H7 (cell line): ENCODE data around the gene SEC31B. TPM values are rescaled to one million over a fixed set of nuclear protein-coding genes. Genes with fewer than 3 reads are reported as not detected.

Source experiments
- DNase-seq: peaks from one replicate; pipeline ENCODE4 v3.0.0; 2012
- H3K27me3 ChIP-seq: 2 replicates; pipeline ENCODE4 v1.6.0; 2011; ENCODE audit warnings: mild to moderate bottlenecking, low read length; ENCODE audit not compliant: control insufficient read depth, insufficient read depth
- H3K36me3 ChIP-seq: replicated peaks from 2 replicates; pipeline ENCODE4 v1.5.1; 2011; ENCODE audit warnings: low read length; ENCODE audit not compliant: control insufficient read depth, insufficient read depth
- H3K4me3 ChIP-seq: 2 replicates; pipeline ENCODE4 v1.5.1; 2011; ENCODE audit warnings: low read depth, mild to moderate bottlenecking, control low read depth, low read length, moderate library complexity; ENCODE audit not compliant: insufficient read depth
- total RNA-seq: library from RNA; depleted of rRNA; stranded (reverse); fragments of >200 nt; shearing (Covaris generic); gene quantifications from 2 replicates; pipeline ENCODE4 v1.2.3, GENCODE V29; 2014; rRNA removed

SEC31B gene
- total RNA-seq, 1 experiment from 2014 or later, result 1.3 TPM

GRCh38 chr10:100468978-100469377 lies 50.7 kb downstream of the SEC31B start:
- H3K27me3 ChIP-seq, result peaks cover 8% of the 10 kb centered on the region
- DNase-seq, result no peak
- no peak overlapping the region for H3K4me3 ChIP-seq
- H3K36me3 ChIP-seq, result no peaks in the 10 kb centered on the region

GRCh38 chr10:100468322-100468721 lies 51.3 kb downstream of the SEC31B start:
- no peak for DNase-seq
- H3K27me3 ChIP-seq, result peaks cover 10% of the 10 kb centered on the region
- H3K4me3 ChIP-seq, result no peak overlapping the region

GRCh38 chr10:100462709-100463108 lies 57.0 kb downstream of the SEC31B start, which contains the start of gene WNT8B:
Gene WNT8B (plus strand): TSS chr10:100463009. CDS start chr10:100463169, 160 bp downstream.
- Histone ChIP-seq H3K36me3 (no peaks in the 10 kb centered on the region), H3K27me3 (peaks cover 7% of the 10 kb centered on the region; the same call in 1 of the 2 replicates), H3K4me3 (no peak within 1 kb of the TSS)
- no peak for DNase-seq

More at GRCh38 chr10:100468322-100468721, 51.3 kb downstream of the SEC31B start:
- no peaks in the 10 kb centered on the region for H3K36me3 ChIP-seq

- DNase-seq, result no peak
- H3K27me3 ChIP-seq, result no peaks in the 10 kb centered on the region; the same call in 1 of the 2 replicates
- H3K4me3 ChIP-seq, result no peak overlapping the region
- H3K36me3 ChIP-seq, result no peaks in the 10 kb centered on the region
Observed at GRCh38 chr10:100448951-100449350, 70.7 kb downstream of the SEC31B start.

- H3K36me3 ChIP-seq, result no peaks in the 10 kb centered on the region
- H3K27me3 ChIP-seq, result no peaks in the 10 kb centered on the region; the same call in 1 of the 2 replicates
- DNase-seq, result no peak
- no peak overlapping the region for H3K4me3 ChIP-seq
Observed at GRCh38 chr10:100447663-100448062, 72.0 kb downstream of the SEC31B start.

GRCh38 chr10:100446130-100446761 lies 73.4 kb downstream of the SEC31B start:
- Histone ChIP-seq H3K4me3 (no peak overlapping the region), H3K27me3 (no peaks in the 10 kb centered on the region; the same call in 1 of the 2 replicates), H3K36me3 (no peaks in the 10 kb centered on the region)
- no peak for DNase-seq

- Histone ChIP-seq H3K27me3 (no peaks in the 10 kb centered on the region; the same call in 1 of the 2 replicates), H3K4me3 (no peak overlapping the region), H3K36me3 (no peaks in the 10 kb centered on the region)
- no peak for DNase-seq
Observed at GRCh38 chr10:100442548-100442947, 77.1 kb downstream of the SEC31B start.

GRCh38 chr10:100438674-100439315 lies 80.9 kb downstream of the SEC31B start:
- Histone ChIP-seq H3K36me3 (no peaks in the 10 kb centered on the region), H3K27me3 (no peaks in the 10 kb centered on the region; the same call in 1 of the 2 replicates), H3K4me3 (no peak overlapping the region)
- no peak for DNase-seq

Other genes starting within 250 kb of the SEC31B start
- gene BLOC1S2, start 233.2 kb downstream of the SEC31B start, total RNA-seq, result 42.5 and 45.8 TPM in 2 replicates
- gene PKD2L1, start 189.6 kb downstream of the SEC31B start, total RNA-seq, result not detected in 2 replicates
- gene SCD, start 172.6 kb downstream of the SEC31B start, total RNA-seq, result 215 and 258 TPM in 2 replicates
- 0.10 and 0.37 TPM in 2 replicates for gene WNT8B, start 56.9 kb downstream of the SEC31B start, total RNA-seq
- gene NDUFB8, start 10.0 kb upstream of the SEC31B start, total RNA-seq, result 206 and 222 TPM in 2 replicates
- gene HIF1AN, start 16.1 kb upstream of the SEC31B start, total RNA-seq, result 8.1 and 10.0 TPM in 2 replicates
- 0.10 TPM in 1 of 2 replicates, not detected in the other for gene PAX2, start 225.7 kb upstream of the SEC31B start, total RNA-seq